DOHH2 (cell line): ENCODE measurements around the gene ZFPM1.

Source experiments
- H3F3A ChIP-seq: fragments of 200-600 bp; sonication (generic), shearing (Covaris generic); 2 replicates; pipeline ENCODE4 v1.6.0; 2016; ENCODE audit warnings: antibody characterized with exemption, mild to moderate bottlenecking; ENCODE audit not compliant: control insufficient read depth, insufficient read depth
- H3K27ac ChIP-seq: fragments of 200-600 bp; sonication (generic); 2 replicates; pipeline ENCODE4 v1.5.1; 2014; ENCODE audit warnings: low read depth, mild to moderate bottlenecking, low read length, moderate library complexity
- H3K27me3 ChIP-seq: fragments of 200-600 bp; sonication (generic); 2 replicates; pipeline ENCODE4 v1.6.1; 2014; ENCODE audit warnings: mild to moderate bottlenecking, low read length, mixed read lengths; ENCODE audit not compliant: control insufficient read depth
- H3K36me3 ChIP-seq: fragments of 200-600 bp; sonication (generic); 2 replicates; pipeline ENCODE4 v1.6.1; 2014; ENCODE audit warnings: mild to moderate bottlenecking, low read length, moderate library complexity, mixed read lengths; ENCODE audit not compliant: control insufficient read depth
- H3K4me1 ChIP-seq: fragments of 200-600 bp; sonication (generic); 2 replicates; pipeline ENCODE4 v1.6.1; 2014; ENCODE audit warnings: mild to moderate bottlenecking, low read length, mixed read lengths; ENCODE audit not compliant: control insufficient read depth
- H3K4me2 ChIP-seq: fragments of 200-600 bp; sonication (generic); 2 replicates; pipeline ENCODE4 v1.6.0; 2014; ENCODE audit warnings: mild to moderate bottlenecking, low read length, moderate library complexity
- H3K4me3 ChIP-seq: fragments of 200-600 bp; sonication (generic); 2 replicates; pipeline ENCODE4 v1.5.1; 2014; ENCODE audit warnings: mild to moderate bottlenecking, low read length, mixed read lengths
- H3K79me2 ChIP-seq: fragments of 200-600 bp; sonication (generic); 2 replicates; pipeline ENCODE4 v1.6.1; 2014; ENCODE audit warnings: mild to moderate bottlenecking, low read length, mixed read lengths; ENCODE audit not compliant: control insufficient read depth
- H3K9me2 ChIP-seq: fragments of 200-600 bp; sonication (generic); replicated peaks from 2 replicates; pipeline ENCODE4 v1.6.1; 2014; ENCODE audit warnings: mild to moderate bottlenecking, low read length, mixed read lengths; ENCODE audit not compliant: control insufficient read depth
- H3K9me3 ChIP-seq: fragments of 200-600 bp; sonication (generic); 2 replicates; pipeline ENCODE4 v1.6.1; 2014; ENCODE audit warnings: antibody characterized with exemption, low read length, mixed read lengths; ENCODE audit not compliant: control insufficient read depth, insufficient read depth
- H4K20me1 ChIP-seq: fragments of 200-600 bp; sonication (generic); 2 replicates; pipeline ENCODE4 v1.6.0; 2014; ENCODE audit warnings: low read depth, mild to moderate bottlenecking, antibody characterized with exemption, low read length, moderate library complexity; ENCODE audit not compliant: control insufficient read depth, insufficient read depth
- EZH2phosphoT487 ChIP-seq: fragments of 200-600 bp; sonication (generic); IDR thresholded peaks from 2 replicates; pipeline ENCODE4 v1.6.1; 2017; ENCODE audit warnings: borderline replicate concordance, mild to moderate bottlenecking, antibody characterized with exemption, low read length, moderate library complexity, mixed read lengths
- TF ChIP-seq, protein P1 (sequence below): fragments of 200-600 bp; sonication (generic); IDR thresholded peaks from one replicate; pipeline ENCODE4 v1.5.1; 2014; ENCODE audit warnings: antibody characterized with exemption, mild to moderate bottlenecking, low read depth, low read length; ENCODE audit not compliant: poor library complexity, severe bottlenecking

Gene ZFPM1

DNA sequence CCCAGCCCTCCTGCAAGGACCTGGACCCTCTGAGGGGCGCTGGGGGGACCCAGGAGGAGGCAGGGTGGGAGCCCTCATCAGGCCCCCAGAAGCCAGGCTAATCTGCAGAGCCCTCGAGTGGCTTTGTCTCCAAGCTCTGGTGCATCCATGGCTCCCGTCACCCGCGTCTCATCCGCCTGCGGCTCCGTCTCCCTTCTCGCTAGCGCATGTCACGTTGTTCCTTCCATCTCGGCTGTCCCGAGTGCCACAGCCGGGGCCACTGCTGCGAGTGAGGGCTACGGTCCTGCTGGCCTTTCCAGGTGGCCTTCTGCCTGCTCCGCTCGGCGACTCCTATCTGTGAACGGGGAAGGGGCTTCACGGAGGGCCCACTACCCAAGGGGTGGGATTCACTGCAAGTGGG, 53.6 kb downstream of the ZFPM1 start:
- H3K79me2 ChIP-seq, result no peaks in the 10 kb centered on the region
- H4K20me1 ChIP-seq, result no peaks in the 10 kb centered on the region
- H3K9me2 ChIP-seq, result no peaks in the 10 kb centered on the region
- H3K27ac ChIP-seq, result no peak overlapping the region
- no peaks in the 10 kb centered on the region for H3K27me3 ChIP-seq
- TF ChIP-seq, protein P1, sequence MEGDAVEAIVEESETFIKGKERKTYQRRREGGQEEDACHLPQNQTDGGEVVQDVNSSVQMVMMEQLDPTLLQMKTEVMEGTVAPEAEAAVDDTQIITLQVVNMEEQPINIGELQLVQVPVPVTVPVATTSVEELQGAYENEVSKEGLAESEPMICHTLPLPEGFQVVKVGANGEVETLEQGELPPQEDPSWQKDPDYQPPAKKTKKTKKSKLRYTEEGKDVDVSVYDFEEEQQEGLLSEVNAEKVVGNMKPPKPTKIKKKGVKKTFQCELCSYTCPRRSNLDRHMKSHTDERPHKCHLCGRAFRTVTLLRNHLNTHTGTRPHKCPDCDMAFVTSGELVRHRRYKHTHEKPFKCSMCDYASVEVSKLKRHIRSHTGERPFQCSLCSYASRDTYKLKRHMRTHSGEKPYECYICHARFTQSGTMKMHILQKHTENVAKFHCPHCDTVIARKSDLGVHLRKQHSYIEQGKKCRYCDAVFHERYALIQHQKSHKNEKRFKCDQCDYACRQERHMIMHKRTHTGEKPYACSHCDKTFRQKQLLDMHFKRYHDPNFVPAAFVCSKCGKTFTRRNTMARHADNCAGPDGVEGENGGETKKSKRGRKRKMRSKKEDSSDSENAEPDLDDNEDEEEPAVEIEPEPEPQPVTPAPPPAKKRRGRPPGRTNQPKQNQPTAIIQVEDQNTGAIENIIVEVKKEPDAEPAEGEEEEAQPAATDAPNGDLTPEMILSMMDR, result no peak
- TF ChIP-seq EZH2phosphoT487, result no peak
- no peaks in the 10 kb centered on the region for H3K9me3 ChIP-seq
- H3K36me3 ChIP-seq, result no peaks in the 10 kb centered on the region
- peaks cover 9% of the 10 kb centered on the region; the same call in 1 of the 2 replicates for H3K4me1 ChIP-seq
- no peak overlapping the region for H3K4me2 ChIP-seq
- no peak overlapping the region for H3K4me3 ChIP-seq
- no peaks in the 10 kb centered on the region for H3F3A ChIP-seq

DNA sequence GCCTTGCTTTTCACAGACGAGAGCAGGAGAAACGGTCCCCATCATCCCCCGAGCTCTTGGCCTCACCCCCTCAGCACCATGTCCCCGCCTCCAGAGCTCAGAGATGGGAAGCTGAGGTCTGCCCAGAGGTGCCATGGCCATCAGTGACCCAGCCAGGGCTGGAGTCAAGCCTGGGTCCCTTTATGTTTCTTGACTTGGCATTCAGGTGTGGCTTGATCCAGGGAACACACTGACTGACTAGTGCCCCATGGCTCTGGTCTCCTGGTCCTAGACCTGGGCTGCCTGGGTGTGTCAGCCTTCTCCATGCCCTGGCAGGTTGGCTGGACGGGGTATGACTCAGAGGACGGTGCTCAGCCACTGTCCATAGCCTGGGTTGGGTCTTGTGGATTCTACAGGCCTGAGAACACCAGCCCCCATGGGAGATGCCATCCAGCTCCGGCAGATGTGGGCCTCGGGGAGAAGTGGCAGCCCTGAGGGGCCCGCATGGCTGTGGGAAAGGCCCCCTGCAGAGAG, 54.2 kb downstream of the ZFPM1 start:
- no peak for TF ChIP-seq EZH2phosphoT487
- TF ChIP-seq, protein P1, result no peak
- H3K36me3 ChIP-seq, result no peaks in the 10 kb centered on the region
- no peak overlapping the region for H3K27ac ChIP-seq
- peaks cover 9% of the 10 kb centered on the region; the same call in 1 of the 2 replicates for H3K4me1 ChIP-seq
- H3K9me3 ChIP-seq, result no peaks in the 10 kb centered on the region
- no peaks in the 10 kb centered on the region for H3K27me3 ChIP-seq
- no peaks in the 10 kb centered on the region for H4K20me1 ChIP-seq
- no peak overlapping the region for H3K4me3 ChIP-seq
- no peak overlapping the region for H3K4me2 ChIP-seq
- H3K79me2 ChIP-seq, result no peaks in the 10 kb centered on the region
- no peaks in the 10 kb centered on the region for H3K9me2 ChIP-seq
- no peaks in the 10 kb centered on the region for H3F3A ChIP-seq

DNA sequence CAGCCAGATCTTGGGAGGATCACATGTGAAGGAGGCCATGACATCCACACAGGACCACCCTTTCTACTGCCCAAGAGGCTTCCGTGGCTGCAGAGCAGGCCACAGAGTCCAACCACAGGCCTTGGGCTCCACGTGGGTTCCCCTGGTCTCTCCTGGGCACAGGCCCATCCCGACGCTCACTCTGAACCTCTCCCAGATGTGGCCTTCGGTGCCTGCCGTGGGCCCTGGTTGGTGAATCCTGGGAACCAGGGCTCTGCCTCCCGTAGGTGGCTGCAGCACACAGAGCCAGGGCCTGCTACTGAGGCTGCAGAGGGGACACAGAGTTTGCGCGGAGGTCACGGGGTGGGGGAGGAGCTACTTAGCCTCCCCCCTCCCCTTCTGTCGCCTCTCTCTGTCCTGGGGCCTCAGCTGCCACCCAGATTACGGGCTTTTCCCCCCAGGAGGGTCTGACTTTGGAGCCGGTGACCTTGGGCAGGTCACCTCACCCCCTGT, 55.3 kb downstream of the ZFPM1 start:
- no peaks in the 10 kb centered on the region for H4K20me1 ChIP-seq
- H3K4me3 ChIP-seq, result no peak overlapping the region
- H3K4me2 ChIP-seq, result no peak overlapping the region

More for the DNA sequence above, 55.3 kb downstream of the ZFPM1 start:
- no peak overlapping the region for H3K27ac ChIP-seq
- H3F3A ChIP-seq, result no peaks in the 10 kb centered on the region
- no peak for TF ChIP-seq EZH2phosphoT487
- TF ChIP-seq, protein P1, result no peak
- peaks cover 9% of the 10 kb centered on the region; the same call in 1 of the 2 replicates for H3K4me1 ChIP-seq
- no peaks in the 10 kb centered on the region for H3K9me2 ChIP-seq
- no peaks in the 10 kb centered on the region for H3K36me3 ChIP-seq
- no peaks in the 10 kb centered on the region for H3K79me2 ChIP-seq
- no peaks in the 10 kb centered on the region for H3K27me3 ChIP-seq
- H3K9me3 ChIP-seq, result no peaks in the 10 kb centered on the region
